GM21737 (cell line): Measurements from ENCODE around the gene ARHGEF7.
"Not testable (repeated sequence)": the region's sequence is repeated elsewhere in the genome, so short reads cannot be mapped to it uniquely, and the experiment has no call there.

Source experiments
- ATAC-seq: cut with Tn5 transposase; IDR thresholded peaks from one replicate; pipeline ENCODE4 v1.9.1; 2021; ENCODE audit warnings: mild to moderate bottlenecking, moderate library complexity; ENCODE audit not compliant: unreplicated experiment

ARHGEF7 gene

DNA sequence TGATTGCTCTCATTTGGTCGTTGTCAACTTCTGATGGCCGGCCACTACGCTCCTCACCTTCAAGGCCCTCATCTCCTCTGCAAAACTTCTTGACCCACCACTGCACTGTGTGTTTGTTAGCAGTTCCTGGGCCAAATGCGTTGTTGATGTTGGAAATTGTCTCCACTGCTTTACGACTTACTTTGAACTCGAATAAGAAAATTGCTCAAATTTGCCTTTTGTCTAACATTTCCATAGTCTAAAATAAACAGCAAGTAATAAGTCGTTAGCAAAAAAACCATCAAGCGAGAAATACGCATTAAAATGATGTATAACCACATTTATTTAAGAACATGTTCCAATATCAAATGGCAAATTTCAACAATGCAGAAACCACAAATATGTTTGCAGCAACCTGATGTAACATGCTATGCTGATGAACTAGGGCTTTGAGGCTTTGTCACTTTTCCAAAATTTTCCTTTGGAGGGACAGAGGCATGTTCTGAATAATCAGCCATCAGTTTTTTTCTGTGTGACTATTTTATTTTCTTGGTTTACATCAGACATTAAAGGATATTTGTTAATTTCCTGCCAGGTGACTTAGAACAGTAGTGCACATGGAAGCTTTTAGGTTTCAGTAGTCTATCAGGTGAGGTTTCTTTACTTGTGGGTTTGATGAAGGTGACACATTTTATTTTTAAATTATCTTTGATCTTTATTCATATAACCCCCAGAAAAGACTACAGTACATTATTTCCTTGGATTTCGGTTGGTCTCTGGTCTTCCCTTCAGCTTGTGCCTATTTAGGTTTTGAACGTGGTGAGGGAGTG lies 130.7 kb downstream of the ARHGEF7 start:
- no peak for ATAC-seq

DNA sequence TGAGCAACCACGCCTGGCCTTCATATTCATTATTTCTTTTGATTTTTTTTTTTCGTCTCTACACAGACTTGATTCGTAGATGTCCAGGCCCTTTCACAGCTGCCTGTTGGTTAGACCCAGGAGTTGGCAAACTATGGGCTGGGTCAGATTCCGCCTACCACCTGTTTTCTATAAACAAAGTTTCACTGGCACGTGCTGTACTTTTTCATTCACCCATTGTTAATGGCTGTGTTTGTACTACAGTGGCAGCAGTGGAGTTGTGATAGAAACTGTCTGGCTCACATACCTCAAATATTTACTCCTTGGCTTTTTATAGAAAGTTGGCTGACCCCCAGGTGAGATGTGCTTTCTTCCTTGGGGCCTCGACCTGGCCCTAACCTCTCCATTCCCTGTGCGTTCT lies 132.4 kb downstream of the ARHGEF7 start:
- no peak for ATAC-seq

DNA sequence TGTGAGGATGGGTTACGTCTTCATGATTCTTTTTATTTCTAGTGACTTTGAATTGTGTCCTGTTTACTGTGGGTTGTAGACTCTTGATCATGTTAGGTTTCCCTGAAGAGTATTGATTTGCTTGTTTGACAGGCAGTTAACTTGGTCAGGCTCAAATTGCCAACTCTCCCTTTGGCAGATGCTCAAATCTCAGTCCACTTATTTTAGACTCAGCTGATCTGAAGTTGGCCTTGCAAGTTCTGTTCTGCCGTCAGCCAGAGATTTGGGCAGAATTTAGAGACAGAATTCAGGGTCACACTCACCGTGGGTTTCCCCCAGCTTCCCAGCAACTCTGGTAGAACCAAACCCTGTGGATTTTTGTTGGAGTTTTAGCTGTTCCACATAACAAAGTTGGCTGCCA lies 133.7 kb downstream of the ARHGEF7 start:
- no peak for ATAC-seq

DNA sequence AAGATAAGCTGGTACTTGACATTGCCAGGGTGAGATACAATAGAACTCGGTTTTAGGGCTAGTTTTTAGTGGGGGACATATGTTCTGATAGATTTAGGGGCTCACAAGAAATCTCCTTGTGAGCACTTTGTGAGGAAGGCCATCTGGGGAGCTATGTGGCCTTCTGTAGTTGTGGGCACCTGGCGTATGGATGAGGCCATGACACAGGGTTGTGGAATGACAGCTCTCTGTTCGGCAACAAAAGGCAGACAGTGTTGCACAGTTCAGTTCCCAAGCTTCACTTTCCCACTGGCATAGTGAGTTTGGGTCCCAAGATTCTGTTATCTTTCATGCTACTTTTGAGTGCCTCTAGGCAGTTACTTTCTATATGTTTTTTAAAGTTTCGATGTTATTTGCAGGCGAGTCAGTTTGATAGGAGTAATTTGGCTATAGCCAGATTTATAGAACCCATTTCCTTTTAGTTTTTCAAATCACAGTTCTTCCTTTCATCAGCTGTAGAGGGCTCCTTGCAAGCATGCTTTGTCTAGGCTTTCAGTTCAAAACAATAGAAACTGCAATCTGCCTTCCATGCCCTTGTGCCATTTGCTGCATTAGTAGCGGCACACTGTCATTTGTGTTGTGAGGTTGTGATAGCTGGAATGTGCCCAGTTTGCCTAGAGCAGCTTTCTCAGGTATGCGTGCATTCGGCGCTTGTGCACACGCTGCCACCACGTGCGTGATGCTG lies 134.7 kb downstream of the ARHGEF7 start:
- no peak for ATAC-seq

DNA sequence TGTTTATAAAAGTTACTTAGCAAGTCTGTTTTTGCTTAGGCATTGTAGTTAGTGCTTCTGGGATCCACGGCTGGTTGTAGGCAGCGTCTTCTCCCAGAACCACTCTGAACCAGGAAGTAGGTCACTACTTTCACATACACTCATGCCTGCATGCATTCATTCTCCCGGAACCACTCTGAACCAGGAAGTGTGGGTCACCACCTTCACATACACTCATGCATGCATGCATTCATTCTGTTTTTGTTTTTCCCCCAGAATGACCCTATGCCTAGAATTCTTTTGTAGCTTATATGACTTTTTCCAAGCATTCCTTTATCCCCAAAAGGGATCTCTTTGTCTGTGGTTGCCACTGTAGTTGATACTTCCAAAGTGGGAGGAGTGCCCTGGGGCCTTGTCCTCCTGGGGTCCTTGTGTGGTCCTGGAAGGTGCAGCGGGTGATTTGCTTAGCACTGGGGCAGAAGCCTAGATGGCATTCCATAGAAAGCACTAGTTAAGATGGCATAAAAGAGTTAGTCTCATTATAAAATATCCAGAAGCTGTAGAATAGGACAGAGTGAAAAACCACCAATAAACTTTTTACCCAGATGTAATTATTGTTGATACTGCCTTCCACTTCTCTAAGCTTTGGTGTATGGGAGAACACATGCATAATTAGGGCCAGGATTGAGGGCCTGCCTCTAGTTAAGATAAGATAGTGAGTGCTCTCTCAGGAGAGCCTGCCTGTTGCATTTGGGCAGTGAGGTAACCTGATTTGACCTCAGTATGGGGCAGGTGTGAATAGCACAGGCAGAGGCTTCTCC lies 136.7 kb downstream of the ARHGEF7 start:
- no peak for ATAC-seq

DNA sequence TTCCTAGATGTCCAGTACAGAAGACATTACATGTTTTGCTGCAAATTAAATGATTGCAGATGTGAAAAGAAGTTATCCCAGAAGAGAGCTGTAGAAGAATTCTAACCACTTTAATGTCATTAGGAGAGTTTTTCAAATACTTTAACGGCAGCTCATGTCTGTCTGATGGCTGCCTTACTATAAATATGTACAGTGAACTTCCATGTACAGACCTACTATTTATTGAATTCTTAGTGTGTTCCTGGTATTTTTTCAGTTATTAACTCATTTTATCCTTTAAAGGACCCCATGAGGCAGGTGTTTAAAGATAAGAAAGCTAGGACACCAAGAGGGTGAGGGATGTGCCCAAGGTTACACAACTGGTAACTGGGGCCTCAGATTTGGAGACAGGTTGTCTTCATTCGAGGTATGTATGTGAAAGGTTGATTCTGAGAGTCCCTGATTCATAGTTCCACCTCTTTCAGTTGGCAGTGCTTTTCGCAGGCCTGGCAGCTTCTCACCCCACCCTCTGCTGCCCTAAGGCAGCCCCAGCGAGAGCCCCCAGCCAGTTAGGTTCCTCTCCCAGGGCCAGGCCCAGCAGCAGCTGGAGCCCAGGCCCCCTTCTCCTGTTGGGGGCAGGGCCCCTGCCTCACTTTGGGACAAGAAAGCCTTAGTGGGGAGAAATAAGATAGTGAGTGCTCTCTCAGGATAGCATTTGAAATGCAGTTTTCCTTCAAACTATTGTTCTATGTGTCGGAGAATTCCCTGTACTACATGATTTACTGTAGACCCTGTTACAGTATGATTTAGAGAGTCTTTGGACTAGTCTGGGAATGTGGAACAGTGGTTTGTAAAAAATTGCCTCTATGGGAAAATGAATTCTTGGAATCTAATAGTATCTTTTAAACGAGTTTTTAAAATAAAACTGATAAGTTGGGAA lies 137.6 kb downstream of the ARHGEF7 start:
- ATAC-seq = no peak

DNA sequence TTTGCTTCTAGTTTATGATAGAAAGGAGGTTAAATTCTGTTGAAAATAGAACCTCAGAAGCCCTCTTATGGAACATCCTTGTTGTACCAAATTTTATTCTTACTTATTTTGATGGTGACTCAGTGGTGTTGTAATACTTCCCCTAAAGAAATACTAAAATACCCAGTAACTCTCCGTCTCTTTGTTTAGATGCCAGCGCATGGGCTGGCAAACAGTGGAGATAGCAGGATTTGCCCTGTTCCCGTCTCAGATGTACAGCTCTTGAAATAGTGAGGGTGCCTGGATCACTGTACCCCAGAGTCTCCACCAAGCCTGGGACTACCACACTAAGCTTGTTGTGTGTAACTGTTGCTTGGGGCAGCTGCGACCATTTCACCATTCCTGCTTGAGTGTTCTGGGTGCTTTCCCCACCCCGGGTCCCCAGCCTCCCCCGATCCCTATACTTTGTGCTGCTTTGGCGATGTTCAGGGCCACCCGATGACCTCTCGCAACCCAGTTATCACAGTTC lies 138.3 kb downstream of the ARHGEF7 start:
- ATAC-seq = no peak

DNA sequence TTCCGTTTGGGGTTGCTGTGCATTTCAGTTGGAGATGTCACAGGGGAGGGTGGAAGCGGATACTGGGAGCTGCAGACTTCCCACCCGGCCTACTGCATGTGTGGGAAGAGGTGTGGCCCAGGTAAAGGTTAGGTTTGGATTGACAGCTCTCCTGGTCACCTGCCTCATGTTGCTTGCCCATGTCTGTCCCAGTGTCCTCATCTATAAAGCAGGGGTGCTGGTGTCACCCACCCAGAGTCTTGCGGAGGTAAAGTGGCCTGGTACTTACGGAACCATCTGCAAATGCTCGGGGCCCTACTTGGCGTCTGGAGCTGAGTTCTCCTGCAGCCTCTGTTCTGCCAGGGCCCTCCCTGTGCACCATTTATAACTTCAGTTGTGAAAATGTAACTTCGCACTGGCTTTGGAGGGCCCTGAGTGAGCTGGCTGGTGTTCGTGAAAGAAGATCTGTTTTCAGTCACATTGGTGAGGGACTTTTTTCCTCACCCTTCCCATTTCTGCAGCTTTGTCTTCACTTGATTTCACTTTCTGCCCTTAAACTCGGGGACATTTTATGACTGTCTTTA lies 140.2 kb downstream of the ARHGEF7 start:
- ATAC-seq = no peak

DNA sequence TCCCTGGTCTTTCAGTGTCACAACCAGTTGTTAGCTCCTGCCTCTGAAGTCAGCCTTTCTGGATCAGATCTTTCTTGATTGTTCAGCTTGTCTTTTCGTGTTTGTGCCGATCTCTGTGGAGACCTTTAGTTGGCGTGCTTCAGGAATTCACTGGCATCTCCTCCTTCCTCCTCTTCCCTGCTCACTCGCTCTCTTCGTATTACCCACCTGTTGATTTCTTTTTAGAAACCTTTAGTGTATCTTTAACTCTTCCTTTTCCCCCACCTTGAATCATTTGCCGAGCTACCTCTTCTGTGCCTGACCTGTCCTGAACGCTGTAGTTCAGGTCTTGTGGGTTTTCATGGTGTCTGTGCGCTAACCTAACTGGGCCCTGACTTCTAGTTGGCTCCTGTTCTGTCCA lies 141.3 kb downstream of the ARHGEF7 start:
- ATAC-seq = no peak

DNA sequence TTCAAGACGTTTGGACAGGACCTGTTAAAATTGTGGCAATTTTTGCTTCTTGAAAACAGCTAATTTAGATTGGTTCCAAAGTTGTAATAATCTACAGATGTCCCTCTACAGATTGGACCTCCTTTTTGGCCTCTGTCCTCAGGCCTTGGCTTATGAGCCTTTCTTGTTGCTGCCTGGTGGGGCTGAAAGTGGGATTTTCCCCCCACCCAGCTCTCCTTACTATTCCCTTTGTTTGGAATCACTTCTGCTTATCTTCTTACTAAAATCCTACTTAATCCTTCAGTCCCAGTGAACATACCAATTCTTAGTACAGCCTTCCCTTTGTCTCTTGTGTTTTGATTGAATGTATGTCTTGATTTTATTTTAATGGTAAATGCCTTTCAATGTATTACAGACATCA lies 141.8 kb downstream of the ARHGEF7 start:
- ATAC-seq = no peak

DNA sequence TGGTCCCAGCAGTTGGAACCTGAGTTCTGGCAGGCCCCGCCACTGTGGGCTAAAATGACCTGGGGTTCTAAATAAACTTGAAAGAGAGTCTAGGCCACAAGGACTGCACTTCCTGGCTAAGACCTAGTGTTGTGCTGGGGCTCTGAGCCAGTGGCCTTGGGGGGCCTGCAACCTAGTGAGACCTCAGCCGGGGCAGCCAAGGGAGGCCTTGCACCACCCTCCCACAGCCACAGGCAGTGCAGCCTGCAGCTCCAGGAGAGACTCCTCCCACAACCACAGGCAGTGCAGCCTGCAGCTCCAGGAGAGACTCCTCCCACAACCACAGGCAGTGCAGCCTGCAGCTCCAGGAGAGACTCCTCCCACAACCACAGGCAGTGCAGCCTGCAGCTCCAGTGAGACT lies 142.8 kb downstream of the ARHGEF7 start:
- not testable (repeated sequence) for ATAC-seq

DNA sequence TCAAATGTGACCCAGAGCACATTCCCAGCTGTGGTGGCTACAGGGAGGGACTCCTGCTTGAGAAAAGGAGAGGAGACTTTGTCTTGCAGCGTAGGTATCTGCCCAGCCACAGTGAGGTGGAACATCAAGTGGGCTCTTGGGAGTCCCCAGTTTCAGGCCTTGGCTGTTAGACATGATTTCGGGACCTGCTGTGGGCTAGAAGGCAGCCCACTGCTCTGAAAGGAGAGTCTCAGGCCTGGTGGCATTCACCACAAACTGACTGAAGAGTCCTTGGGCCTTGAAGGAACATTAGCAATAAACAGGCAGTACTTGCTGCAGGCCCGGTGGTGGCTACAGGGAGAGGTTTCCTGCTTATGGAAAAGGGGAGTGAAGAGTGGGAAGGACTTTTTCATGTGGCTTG lies 143.5 kb downstream of the ARHGEF7 start:
- no peak for ATAC-seq

DNA sequence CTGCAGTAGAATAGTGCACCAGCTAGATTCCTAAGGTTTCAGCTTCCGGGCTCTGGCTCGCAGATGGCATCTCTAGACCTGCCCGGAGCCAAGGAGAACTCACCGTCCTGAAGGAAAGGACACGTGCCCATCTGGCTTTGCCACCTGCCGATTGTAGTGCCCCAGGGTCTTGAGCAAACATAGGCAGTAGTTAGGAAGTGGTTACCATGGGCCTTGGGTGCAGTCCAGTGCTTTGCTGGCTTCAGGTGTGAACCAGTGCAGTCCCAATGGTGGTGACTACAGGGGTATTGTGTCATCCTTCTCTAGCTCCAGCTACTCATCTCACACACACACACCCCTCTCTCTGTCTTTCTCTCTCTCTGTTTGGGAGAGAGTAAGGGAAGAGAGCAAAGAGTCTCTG lies 143.9 kb downstream of the ARHGEF7 start:
- no peak for ATAC-seq

DNA sequence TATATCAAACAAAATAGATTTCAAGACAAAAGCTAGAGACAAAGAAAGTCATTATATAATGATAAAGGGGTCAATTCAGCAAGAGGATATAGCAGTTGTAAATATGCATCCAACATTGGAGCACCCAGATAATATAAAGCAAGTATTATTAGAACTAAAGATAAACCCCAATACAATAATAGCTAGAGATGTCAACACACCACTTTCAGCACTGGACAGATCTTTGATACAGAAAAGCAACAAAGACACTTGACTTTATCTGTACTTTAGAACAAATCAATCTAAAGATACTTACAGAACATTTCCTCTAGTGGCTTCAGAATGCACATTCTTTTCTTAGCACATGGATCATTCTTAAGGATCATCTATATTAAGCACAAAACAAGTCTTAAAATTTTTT lies 146.2 kb downstream of the ARHGEF7 start:
- no peak for ATAC-seq

DNA sequence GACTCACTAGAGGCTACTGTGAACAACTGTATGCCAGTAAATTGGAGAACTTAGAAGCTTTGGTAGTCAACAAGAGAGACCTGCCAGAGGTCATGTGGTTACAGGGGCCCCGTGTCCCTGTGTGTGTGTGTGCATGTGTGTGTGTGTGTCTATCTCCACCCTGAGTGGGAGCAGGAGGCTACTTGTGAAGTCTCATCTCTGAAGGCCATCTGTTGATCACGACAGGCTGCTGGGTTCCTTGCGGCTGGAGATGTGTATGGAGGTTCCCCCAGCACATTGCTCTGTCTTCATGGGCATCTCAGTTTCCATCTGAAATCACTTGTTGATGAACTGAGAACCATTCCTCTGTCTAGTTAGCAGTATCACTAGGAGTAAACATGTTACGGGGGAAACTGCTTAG lies 147.2 kb downstream of the ARHGEF7 start:
- no peak for ATAC-seq

DNA sequence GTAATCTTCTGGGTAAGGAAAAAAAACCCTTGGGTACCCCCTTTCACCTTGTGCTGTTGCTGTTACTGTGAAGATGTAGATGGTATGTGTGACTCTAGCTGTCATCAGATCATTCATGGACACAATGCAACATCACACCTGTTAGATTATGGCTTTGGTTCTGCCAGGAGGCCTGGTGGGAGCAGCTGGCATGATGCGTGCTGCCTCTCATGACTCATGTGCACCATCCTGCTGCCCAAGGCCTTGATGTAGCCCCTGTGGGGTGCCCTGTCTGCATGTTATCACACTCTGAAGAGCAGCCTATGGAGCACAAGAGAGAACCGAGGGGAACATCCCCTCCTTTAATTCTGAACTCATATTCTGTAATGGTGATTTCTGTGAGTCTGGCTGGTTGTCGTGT lies 147.6 kb downstream of the ARHGEF7 start:
- no peak for ATAC-seq

DNA sequence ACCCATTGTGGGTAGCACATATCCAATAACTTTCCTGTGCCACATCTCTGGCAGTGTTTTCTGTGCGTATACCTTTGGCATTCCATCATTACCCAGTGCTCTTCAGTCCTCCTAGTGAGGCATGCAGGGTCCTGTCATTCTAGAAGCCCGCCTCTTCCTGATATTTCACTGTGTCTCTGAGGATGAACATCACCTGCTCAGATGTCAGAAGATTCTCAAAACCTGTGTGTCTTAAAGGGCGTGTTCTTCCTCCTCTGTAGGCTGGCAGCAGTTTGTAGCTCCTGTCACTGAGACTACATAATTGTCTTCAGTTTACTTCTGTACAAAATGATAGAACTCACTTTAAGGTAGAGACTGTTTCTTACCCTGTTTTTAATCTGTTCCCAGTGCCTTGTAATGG lies 148.5 kb downstream of the ARHGEF7 start:
- no peak for ATAC-seq

DNA sequence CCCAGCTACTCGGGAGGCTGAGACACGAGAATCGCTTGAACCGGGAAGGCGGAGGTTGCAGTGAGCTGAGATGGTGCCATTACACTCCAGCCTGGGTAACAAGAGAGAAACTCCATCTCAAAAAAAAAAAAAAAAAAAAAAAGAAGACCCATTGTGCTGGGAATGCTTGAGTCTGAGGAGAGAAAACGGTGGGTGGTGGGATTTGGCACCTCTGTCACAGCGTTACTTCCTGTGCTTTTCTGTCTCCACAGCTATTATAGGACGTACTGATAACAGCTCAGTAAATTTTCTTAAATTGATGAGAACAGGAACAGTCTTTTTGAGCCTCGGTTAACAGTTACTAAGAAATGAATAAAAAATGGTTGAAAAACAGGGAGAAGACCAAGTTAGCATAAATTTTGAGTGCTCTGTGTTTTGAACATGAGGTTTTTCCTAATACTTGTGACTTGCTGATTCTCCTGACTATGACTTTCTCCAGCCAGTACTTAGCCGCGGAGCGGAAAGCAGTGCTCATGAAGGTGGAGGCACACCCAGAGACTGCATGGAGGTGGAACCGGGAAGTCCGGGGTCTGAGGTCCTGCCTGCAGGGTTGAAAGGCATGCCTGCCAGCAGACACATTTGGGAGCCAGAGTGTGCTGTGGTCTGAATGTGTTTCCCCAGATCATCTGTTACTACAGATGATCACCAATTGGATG lies 150.0 kb downstream of the ARHGEF7 start:
- no peak for ATAC-seq

DNA sequence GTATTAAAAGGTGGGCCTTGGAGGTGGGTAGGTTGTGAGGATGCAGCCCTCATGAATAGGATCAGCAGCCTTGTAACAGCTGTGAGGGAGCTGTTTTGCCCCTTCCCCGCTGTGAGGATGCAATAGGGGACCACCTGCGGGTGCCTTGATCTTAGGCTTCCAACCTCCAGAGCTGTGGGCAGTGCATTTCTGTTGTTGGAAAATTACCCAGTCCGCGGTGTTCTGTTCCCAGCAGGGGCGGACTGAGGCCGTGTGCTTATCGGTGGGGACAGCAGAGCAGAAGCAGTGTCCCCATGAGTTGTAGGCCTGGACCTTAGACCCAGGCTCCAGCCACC lies 150.6 kb downstream of the ARHGEF7 start:
- no peak for ATAC-seq

DNA sequence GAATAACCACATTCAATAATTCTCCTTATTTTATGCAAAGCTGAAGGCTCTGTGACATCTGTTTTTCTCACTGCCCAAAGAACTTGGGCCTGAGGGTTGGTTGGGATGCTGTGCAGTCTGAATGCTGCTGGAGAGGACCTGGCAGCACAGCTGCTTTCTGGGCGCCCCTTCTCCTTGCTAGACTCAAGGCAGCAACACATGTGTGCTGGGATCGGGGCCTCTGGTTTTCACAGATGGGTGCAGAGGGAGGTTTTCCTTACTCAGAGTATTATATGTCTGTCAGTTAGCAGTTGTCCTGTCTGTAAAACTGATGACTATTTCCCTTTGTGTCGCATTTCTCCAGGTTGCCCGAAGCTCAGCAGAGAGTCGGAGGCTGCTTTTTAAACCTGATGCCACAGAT lies 152.1 kb downstream of the ARHGEF7 start:
- no peak for ATAC-seq
